ENCODE results near the gene EXOSC7.

EXOSC7 gene

DNA sequence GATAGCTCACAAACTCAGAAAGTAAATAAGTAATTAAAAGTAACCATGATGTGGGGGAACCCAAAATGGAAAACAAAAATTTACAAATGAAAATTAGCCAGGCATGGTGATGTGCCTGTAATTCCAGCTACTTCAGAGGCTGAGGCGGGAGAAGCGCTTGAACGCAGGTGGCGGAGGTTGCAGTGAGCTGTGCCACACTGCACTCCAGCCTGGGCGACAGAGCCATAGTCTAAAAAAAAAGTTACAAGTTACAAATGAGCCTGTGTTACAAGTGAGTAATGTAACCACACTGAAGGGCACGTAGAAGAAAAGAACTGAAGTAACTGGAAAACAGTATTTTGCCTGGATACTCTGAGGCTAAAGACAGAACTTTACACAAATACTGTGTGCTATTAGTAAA lies 11.3 kb downstream of the EXOSC7 start:
- peaks cover 78% of the 10 kb centered on the region for H3K36me3 ChIP-seq (ENCODE audit: insufficient read depth, insufficient read length, low read length)
- no peaks in the 10 kb centered on the region for H3K27me3 ChIP-seq (ENCODE audit: insufficient read depth, insufficient read length)
- TF ChIP-seq SUZ12 (IDR thresholded peaks at IDR 0.05; ENCODE audit: extremely low read depth, insufficient read depth, insufficient read length) (no peak), YY1 (IDR thresholded peaks at IDR 0.05; ENCODE audit: insufficient read depth, insufficient read length) (no peak), ZNF274 (IDR thresholded peaks at IDR 0.05; ENCODE audit: low read depth, low read length) (no peak)
- no peaks in the 10 kb centered on the region for H3K4me1 ChIP-seq (ENCODE audit: insufficient read depth, insufficient read length)
- H3K4me3 ChIP-seq (ENCODE audit: insufficient read length, low read depth): no peak overlapping the region
- DNase-seq (ENCODE audit: low read depth, low spot score): no peak
- no peak overlapping the region for H3K9ac ChIP-seq (ENCODE audit: insufficient read length, low read depth)
- peaks cover 53% of the 10 kb centered on the region for H3K9me3 ChIP-seq (ENCODE audit: insufficient read depth, low read length)

DNA sequence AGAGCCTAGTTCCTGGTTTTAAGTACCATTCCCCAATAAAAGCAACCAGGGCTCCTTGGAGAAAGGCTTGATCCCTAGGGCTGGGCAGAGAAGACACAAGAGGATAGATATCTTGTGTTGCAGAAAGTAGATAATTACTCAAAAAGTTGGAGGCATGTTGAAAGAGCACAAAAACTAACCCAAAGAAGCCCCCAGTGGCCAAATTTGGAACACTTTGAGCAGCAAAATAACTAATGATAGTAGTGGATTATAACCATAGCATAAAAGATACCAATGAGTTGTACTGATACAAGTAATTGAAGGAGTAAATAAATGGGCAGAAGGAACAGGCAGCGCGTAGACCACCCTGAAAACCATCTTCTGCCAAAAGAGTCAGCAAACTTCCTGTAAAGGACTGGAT lies 12.0 kb downstream of the EXOSC7 start:
- Histone ChIP-seq H3K4me3 (ENCODE audit: insufficient read length, low read depth) (no peak overlapping the region), H3K4me1 (ENCODE audit: insufficient read depth, insufficient read length) (no peaks in the 10 kb centered on the region), H3K9me3 (ENCODE audit: insufficient read depth, low read length) (peaks cover 53% of the 10 kb centered on the region), H3K27me3 (ENCODE audit: insufficient read depth, insufficient read length) (no peaks in the 10 kb centered on the region), H3K36me3 (ENCODE audit: insufficient read depth, insufficient read length, low read length) (peaks cover 74% of the 10 kb centered on the region), H3K9ac (ENCODE audit: insufficient read length, low read depth) (no peak overlapping the region)
- DNase-seq (ENCODE audit: low read depth, low spot score): no peak
- TF ChIP-seq ZNF274 (IDR thresholded peaks at IDR 0.05; ENCODE audit: low read depth, low read length) (no peak), SUZ12 (IDR thresholded peaks at IDR 0.05; ENCODE audit: extremely low read depth, insufficient read depth, insufficient read length) (no peak)

DNA sequence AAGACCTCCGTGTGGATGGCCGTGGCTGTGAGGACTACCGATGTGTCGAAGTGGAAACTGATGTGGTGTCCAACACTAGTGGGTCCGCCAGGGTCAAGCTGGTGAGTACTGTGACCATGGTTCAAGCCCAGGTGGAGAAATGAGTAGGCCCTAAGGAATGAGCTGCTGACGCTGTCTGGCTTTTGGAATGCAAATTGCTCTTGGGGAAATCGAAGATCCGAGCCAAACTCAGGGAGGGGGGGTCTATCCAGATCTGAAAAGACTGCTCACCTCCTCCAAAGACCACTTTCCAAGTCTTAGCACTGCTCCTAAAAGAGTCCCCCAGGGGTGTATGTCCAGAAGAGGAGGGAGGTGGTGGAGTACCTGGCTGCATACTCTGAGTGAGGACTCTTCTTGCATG lies 13.1 kb downstream of the EXOSC7 start:
- H3K4me1 ChIP-seq (ENCODE audit: insufficient read depth, insufficient read length): no peaks in the 10 kb centered on the region
- peaks cover 42% of the 10 kb centered on the region for H3K9me3 ChIP-seq (ENCODE audit: insufficient read depth, low read length)
- no peak overlapping the region for H3K9ac ChIP-seq (ENCODE audit: insufficient read length, low read depth)
- H3K27me3 ChIP-seq (ENCODE audit: insufficient read depth, insufficient read length): no peaks in the 10 kb centered on the region
- no peak overlapping the region for H3K4me3 ChIP-seq (ENCODE audit: insufficient read length, low read depth)
- TF ChIP-seq YY1 (IDR thresholded peaks at IDR 0.05; ENCODE audit: insufficient read depth, insufficient read length): no peak
- no peak for TF ChIP-seq ZNF274 (IDR thresholded peaks at IDR 0.05; ENCODE audit: low read depth, low read length)
- TF ChIP-seq SUZ12 (IDR thresholded peaks at IDR 0.05; ENCODE audit: extremely low read depth, insufficient read depth, insufficient read length): no peak
- H3K36me3 ChIP-seq (ENCODE audit: insufficient read depth, insufficient read length, low read length): peaks cover 63% of the 10 kb centered on the region
- DNase-seq (ENCODE audit: low read depth, low spot score): no peak

DNA sequence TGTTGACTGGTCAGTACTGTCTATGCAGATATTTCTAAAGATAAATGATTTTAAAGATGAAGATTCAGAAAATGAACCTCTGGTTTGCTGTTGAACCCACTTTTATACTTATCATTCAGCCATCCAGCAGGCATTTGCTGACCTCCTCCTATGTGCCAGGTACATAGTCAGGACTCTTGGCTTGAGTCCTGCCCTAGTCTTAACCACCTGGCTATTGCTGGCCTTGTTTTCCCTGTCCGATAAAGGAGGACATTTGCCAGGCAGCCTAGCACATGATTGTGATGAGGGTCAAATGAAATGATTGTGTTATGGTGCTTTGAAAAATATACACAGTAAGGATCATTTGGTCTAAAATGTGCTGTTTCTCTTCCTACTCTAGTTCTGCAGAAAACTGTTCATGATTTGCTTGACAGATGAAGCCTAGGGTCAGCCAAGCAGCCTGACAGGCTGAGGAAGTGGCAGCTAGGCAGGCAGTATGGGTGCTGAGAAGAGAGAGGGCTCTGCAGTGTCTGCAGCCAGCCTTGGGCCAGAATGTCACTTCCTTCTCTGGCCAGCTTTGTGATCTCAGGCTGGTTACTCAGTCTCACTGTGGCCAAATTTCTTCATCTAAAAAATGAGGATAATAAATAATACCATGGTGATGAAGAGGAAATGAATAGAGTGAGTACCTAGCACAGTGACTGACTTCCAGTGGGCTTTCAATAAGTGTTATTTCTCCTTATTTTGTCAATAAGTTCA lies 13.8 kb downstream of the EXOSC7 start:
- TF ChIP-seq ZNF274 (IDR thresholded peaks at IDR 0.05; ENCODE audit: low read depth, low read length): no peak
- no peak for TF ChIP-seq YY1 (IDR thresholded peaks at IDR 0.05; ENCODE audit: insufficient read depth, insufficient read length)
- TF ChIP-seq SUZ12 (IDR thresholded peaks at IDR 0.05; ENCODE audit: extremely low read depth, insufficient read depth, insufficient read length): no peak
- Histone ChIP-seq H3K4me1 (ENCODE audit: insufficient read depth, insufficient read length) (no peaks in the 10 kb centered on the region), H3K9ac (ENCODE audit: insufficient read length, low read depth) (no peak overlapping the region), H3K4me3 (ENCODE audit: insufficient read length, low read depth) (no peak overlapping the region), H3K27me3 (ENCODE audit: insufficient read depth, insufficient read length) (no peaks in the 10 kb centered on the region), H3K9me3 (ENCODE audit: insufficient read depth, low read length) (peaks cover 35% of the 10 kb centered on the region), H3K36me3 (ENCODE audit: insufficient read depth, insufficient read length, low read length) (peaks cover 62% of the 10 kb centered on the region)
- DNase-seq (ENCODE audit: low read depth, low spot score): no peak

DNA sequence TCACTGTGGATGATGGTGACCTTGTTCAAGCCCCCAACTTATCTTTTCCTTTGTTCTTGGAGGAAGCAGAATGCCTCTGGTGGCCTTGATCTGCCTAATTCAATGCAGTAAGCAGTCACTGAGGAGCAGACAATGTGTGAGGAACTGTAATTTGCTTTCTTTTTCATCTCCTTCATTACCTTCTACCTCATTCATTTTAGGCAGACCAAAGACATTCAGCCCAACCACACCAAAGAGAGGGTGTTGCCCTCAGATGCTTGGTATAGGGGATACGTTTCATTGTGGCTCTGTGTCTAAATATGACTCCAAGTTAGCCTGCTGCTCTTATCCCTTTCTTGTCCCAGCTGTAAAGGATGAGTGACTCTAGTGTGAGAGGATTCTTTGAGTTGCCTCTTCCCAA lies 15.3 kb downstream of the EXOSC7 start:
- Histone ChIP-seq H3K9me3 (ENCODE audit: insufficient read depth, low read length) (peaks cover 20% of the 10 kb centered on the region), H3K4me3 (ENCODE audit: insufficient read length, low read depth) (no peak overlapping the region), H3K36me3 (ENCODE audit: insufficient read depth, insufficient read length, low read length) (peaks cover 64% of the 10 kb centered on the region), H3K9ac (ENCODE audit: insufficient read length, low read depth) (no peak overlapping the region), H3K4me1 (ENCODE audit: insufficient read depth, insufficient read length) (no peaks in the 10 kb centered on the region), H3K27me3 (ENCODE audit: insufficient read depth, insufficient read length) (no peaks in the 10 kb centered on the region)
- no peak for DNase-seq (ENCODE audit: low read depth, low spot score)
- no peak for TF ChIP-seq ZNF274 (IDR thresholded peaks at IDR 0.05; ENCODE audit: low read depth, low read length)
- TF ChIP-seq SUZ12 (IDR thresholded peaks at IDR 0.05; ENCODE audit: extremely low read depth, insufficient read depth, insufficient read length): no peak
- no peak for TF ChIP-seq YY1 (IDR thresholded peaks at IDR 0.05; ENCODE audit: insufficient read depth, insufficient read length)

DNA sequence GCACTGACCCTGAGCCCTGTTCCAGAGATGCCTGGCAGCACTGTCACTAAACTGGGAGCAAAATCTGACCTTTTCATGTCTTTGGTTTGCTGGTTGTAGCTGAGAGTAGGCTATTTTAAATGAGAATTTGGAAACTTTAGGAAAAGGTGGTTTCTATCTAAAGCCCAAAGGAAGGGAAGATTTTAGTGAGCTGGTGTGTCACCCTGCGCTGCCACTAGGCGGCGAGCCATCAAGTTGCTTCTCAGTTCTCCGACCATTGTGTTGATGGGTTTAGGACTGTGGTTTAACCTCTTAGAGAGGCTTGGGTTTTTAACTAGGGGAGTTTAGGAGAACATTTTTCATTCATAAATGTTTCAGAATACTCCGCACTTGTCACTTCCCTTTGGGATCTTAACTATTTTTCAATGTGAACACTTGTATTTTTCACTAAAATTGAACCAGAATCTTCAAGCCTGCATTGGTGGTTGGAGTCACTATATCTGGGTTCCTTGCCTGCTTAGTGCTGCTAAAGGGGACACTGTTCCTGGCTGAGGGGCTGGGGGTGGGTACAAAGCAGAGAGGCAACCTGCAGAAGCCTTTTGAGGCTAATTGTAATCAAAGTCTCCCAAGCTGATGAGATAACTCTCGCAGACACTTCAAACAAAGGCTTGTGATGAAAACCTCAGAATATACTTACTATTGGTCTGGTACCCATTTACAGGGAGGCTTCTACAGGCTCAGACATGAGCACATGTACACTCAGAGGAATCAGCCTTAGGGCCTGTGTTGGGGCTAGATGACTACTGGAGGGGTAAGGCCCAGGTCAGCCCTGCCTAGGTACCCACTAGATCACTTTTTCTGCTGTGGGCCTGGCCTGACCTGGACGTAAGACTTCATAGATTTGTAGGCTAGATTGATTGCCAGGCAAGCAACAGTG lies 16.8 kb downstream of the EXOSC7 start:
- no peak overlapping the region for H3K4me3 ChIP-seq (ENCODE audit: insufficient read length, low read depth)
- TF ChIP-seq ZNF274 (IDR thresholded peaks at IDR 0.05; ENCODE audit: low read depth, low read length) (no peak), YY1 (IDR thresholded peaks at IDR 0.05; ENCODE audit: insufficient read depth, insufficient read length) (no peak), SUZ12 (IDR thresholded peaks at IDR 0.05; ENCODE audit: extremely low read depth, insufficient read depth, insufficient read length) (no peak)
- no peak overlapping the region for H3K9ac ChIP-seq (ENCODE audit: insufficient read length, low read depth)
- no peak for DNase-seq (ENCODE audit: low read depth, low spot score)
- H3K4me1 ChIP-seq (ENCODE audit: insufficient read depth, insufficient read length): no peaks in the 10 kb centered on the region
- H3K27me3 ChIP-seq (ENCODE audit: insufficient read depth, insufficient read length): no peaks in the 10 kb centered on the region
- 0 out of 2 replicates have a peak, but pooled peaks cover 5% of the 10 kb centered on the region for H3K9me3 ChIP-seq (ENCODE audit: insufficient read depth, low read length)
- H3K36me3 ChIP-seq (ENCODE audit: insufficient read depth, insufficient read length, low read length): peaks cover 72% of the 10 kb centered on the region
